Measurements from ENCODE around the gene MT1M. TPM values are rescaled to one million over a fixed set of nuclear protein-coding genes. Genes with fewer than 3 reads are reported as not detected.
"Not testable (repeated sequence)": the region's sequence is repeated elsewhere in the genome, so short reads cannot be mapped to it uniquely, and the experiment has no call there.

The MT1M gene
- total RNA-seq (2013; cell fraction: nucleolus; rRNA removed): not detected in 2 replicates
- total RNA-seq (2014; rRNA removed) (not detected in 2 replicates), total RNA-seq (2014; rRNA removed; fragmentation: Illumina TruSeq; extraction: Trizol) (not detected in 2 replicates), total RNA-seq (2021) (not detected in 2 replicates), polyA plus RNA-seq (2011; rRNA removed) (not detected in 2 replicates), polyA plus RNA-seq (2014; fragmentation: Illumina TruSeq; extraction: Trizol) (not detected in 2 replicates), polyA plus RNA-seq (2014; fragmentation: Nextera tagmentation; extraction: Ambion mirVana) (not detected), polyA plus RNA-seq (2014; rRNA removed) (not detected in 2 replicates), polyA plus RNA-seq (2016; fragmentation: Nextera tagmentation; extraction: Ambion mirVana) (not detected), polyA minus RNA-seq (2011; rRNA and poly(A)+ RNA removed) (not detected in 2 replicates), Bru-seq, nascent RNA (not detected), BruChase-seq, experiment 1, labeled RNA remaining after a 6-hour chase (not detected), BruChase-seq, experiment 2, labeled RNA remaining after a 2-hour chase (not detected)
- not detected for polyA plus RNA-seq (2011; ENCODE audit: low read depth)
- polyA plus RNA-seq (2011; cell fraction: cytosol; rRNA removed): not detected in 2 replicates
- polyA plus RNA-seq (2011; cell fraction: nucleus; rRNA removed): not detected in 2 replicates
- not detected in 2 replicates for polyA plus RNA-seq (2012)
- polyA minus RNA-seq (2011; cell fraction: cytosol; rRNA and poly(A)+ RNA removed): not detected in 2 replicates
- polyA minus RNA-seq (2011; cell fraction: nucleus; rRNA and poly(A)+ RNA removed): not detected in 2 replicates
- long read RNA-seq, experiment 1: 0 reads
- long read RNA-seq, experiment 2: 0 reads

- intact Hi-C loops (cut with micrococcal nuclease; ENCODE audit: unreplicated experiment): no loop called here
- ChIA-PET SMC1A (ENCODE audit: uncharacterized antibody, unreplicated experiment) (interaction anchor here (2.4 kb wide), 1 partner anchor 21 kb away, joined by 27 read pairs; no protein-coding TSS in a partner anchor), POLR2A (no interaction called here), CTCF (no interaction called here), RAD21 (ENCODE audit: unreplicated experiment) (interaction anchor here (2.9 kb wide), 1 partner anchor 69 kb away, joined by 11 read pairs; no protein-coding TSS in a partner anchor)
- peaks cover 14 to 24% of the 10 kb centered on the region in 2 experiments for H3K27me3 ChIP-seq (replicated peaks in 1 of 2; ENCODE audit: control insufficient read depth in 2 of 2, insufficient read depth in 2 of 2, low read length in 1 of 2)
- no peak within 1 kb of the TSS for H3K9ac ChIP-seq (ENCODE audit: control insufficient read depth, insufficient read depth, low read length)
- no peaks in the 10 kb centered on the region for H3K36me3 ChIP-seq (ENCODE audit: control insufficient read depth in 2 of 2, insufficient read depth in 2 of 2, low read length in 1 of 2)
- no peaks in the 10 kb centered on the region for H3K79me2 ChIP-seq (ENCODE audit: control insufficient read depth, insufficient read depth, low read length)
- H4K20me1 ChIP-seq (ENCODE audit: control insufficient read depth, insufficient read depth): no peaks in the 10 kb centered on the region
- in situ Hi-C loops (cut with MboI): no loop called here
- H3K4me1 ChIP-seq (ENCODE audit: control insufficient read depth, insufficient read depth, low read length): peaks cover 15% of the 10 kb centered on the region
- no peak for FAIRE-seq
- 30% methylated on average over 46 of the region's 61 CpGs for WGBS (ENCODE audit: insufficient coverage, insufficient replicate concordance, low lambda C conversion rate, missing lambda C conversion rate)
- no peak for DNase-seq (ENCODE audit: low read depth, low spot score)
- ATAC-seq: peak; percentile 23
- H3K27ac ChIP-seq (ENCODE audit: control insufficient read depth, insufficient read depth): no peak within 1 kb of the TSS
- TF ChIP-seq KAT2A (conservative IDR thresholded peaks at IDR 0.05; ENCODE audit: control insufficient read depth, low read depth, low read length) (no peak), SUZ12 (IDR thresholded peaks at IDR 0.05; ENCODE audit: unreplicated experiment) (peak; percentile 33)
- H3K4me3 ChIP-seq: no peak within 1 kb of the TSS
- no TSS peak for BruUV-seq (replicated peaks)
- H2AFZ ChIP-seq (ENCODE audit: control insufficient read depth, low read depth, low read length): no peak within 1 kb of the TSS
- peak within 1 kb of the TSS; percentile 47; the same call in 1 of the 2 replicates for H3K4me2 ChIP-seq (ENCODE audit: control insufficient read depth, insufficient read depth)
- no peaks in the 10 kb centered on the region for H3K9me3 ChIP-seq (replicated peaks; ENCODE audit: control insufficient read depth, insufficient read depth, low read length)
These were observed at the start of gene MT1M for GRCh38 chr16:56632156-56632847. TSS of gene MT1M (plus strand) at chr16:56632659. CDS start at chr16:56632732, 73 bp downstream.

- H3K27ac ChIP-seq (ENCODE audit: control insufficient read depth, insufficient read depth); H3K79me2 ChIP-seq (ENCODE audit: control insufficient read depth, insufficient read depth, low read length); intact Hi-C loops (cut with micrococcal nuclease; ENCODE audit: unreplicated experiment); in situ Hi-C loops (cut with MboI); H3K9ac ChIP-seq (ENCODE audit: control insufficient read depth, insufficient read depth, low read length); POLR2A ChIA-PET; H2AFZ ChIP-seq (ENCODE audit: control insufficient read depth, low read depth, low read length); H3K4me2 ChIP-seq (ENCODE audit: control insufficient read depth, insufficient read depth); H3K4me3 ChIP-seq; H3K4me1 ChIP-seq (ENCODE audit: control insufficient read depth, insufficient read depth, low read length); H4K20me1 ChIP-seq (ENCODE audit: control insufficient read depth, insufficient read depth); FAIRE-seq; H3K36me3 ChIP-seq (ENCODE audit: control insufficient read depth in 2 of 2, insufficient read depth in 2 of 2, low read length in 1 of 2); H3K27me3 ChIP-seq (replicated peaks in 1 of 2; ENCODE audit: control insufficient read depth in 2 of 2, insufficient read depth in 2 of 2, low read length in 1 of 2); DNase-seq (ENCODE audit: low read depth, low spot score); BruUV-seq (replicated peaks); ATAC-seq; H3K9me3 ChIP-seq (replicated peaks; ENCODE audit: control insufficient read depth, insufficient read depth, low read length): not testable (repeated sequence)
- RAD21 ChIA-PET (ENCODE audit: unreplicated experiment): interaction anchor here (1.5 to 1.9 kb wide), 2 partner anchors 18 to 119 kb away, joined by 4 to 5 read pairs; no protein-coding TSS in a partner anchor
- CTCF ChIA-PET: interaction anchor here (1.2 to 2.2 kb wide), 5 partner anchors 9 to 118 kb away, joined by 3 to 10 read pairs (median 4); no protein-coding TSS in a partner anchor
- SMC1A ChIA-PET (ENCODE audit: uncharacterized antibody, unreplicated experiment): interaction anchor here (1.6 kb wide), 1 partner anchor 119 kb away, joined by 4 read pairs; no protein-coding TSS in a partner anchor
- WGBS (ENCODE audit: insufficient coverage, insufficient replicate concordance, low lambda C conversion rate, missing lambda C conversion rate): 76% methylated on average over 2 of the region's 2 CpGs
These were observed 49.5 kb upstream of the MT1M start for GRCh38 chr16:56582911-56583310.
